MM.1S (cell line): ENCODE data around the gene NSF.

Experiments used
- DNase-seq: peaks from one replicate; pipeline ENCODE4 v3.0.0-alpha.2; 2015
- H2AFZ ChIP-seq: fragments of 300-600 bp; sonication (generic); 2 replicates; pipeline ENCODE4 v1.6.0; 2016; ENCODE audit warnings: antibody characterized with exemption, low read length
- H3F3A ChIP-seq: fragments of 300-600 bp; sonication (generic); 2 replicates; pipeline ENCODE4 v1.6.1; 2016; ENCODE audit warnings: mild to moderate bottlenecking, antibody characterized with exemption, low read length, moderate library complexity, mixed read lengths; ENCODE audit not compliant: insufficient read depth
- H3K27ac ChIP-seq: fragments of 300-600 bp; sonication (generic); 2 replicates; pipeline ENCODE4 v1.5.1; 2016; ENCODE audit warnings: mild to moderate bottlenecking, low read length
- H3K27me3 ChIP-seq: fragments of 300-600 bp; sonication (generic); replicated peaks from 2 replicates; pipeline ENCODE4 v1.6.0; 2016; ENCODE audit warnings: low read length; ENCODE audit not compliant: insufficient read depth
- H3K36me3 ChIP-seq: fragments of 300-600 bp; sonication (generic); replicated peaks from 2 replicates; pipeline ENCODE4 v1.6.1; 2016; ENCODE audit warnings: mild to moderate bottlenecking, low read length, mixed read lengths; ENCODE audit not compliant: insufficient read depth
- H3K4me1 ChIP-seq: fragments of 300-600 bp; sonication (generic); 2 replicates; pipeline ENCODE4 v1.6.1; 2016; ENCODE audit warnings: low read length, mixed read lengths
- H3K4me2 ChIP-seq: fragments of 300-600 bp; sonication (generic); 2 replicates; pipeline ENCODE4 v1.6.0; 2016; ENCODE audit warnings: low read depth, low read length
- H3K4me3 ChIP-seq: fragments of 300-600 bp; sonication (generic); 2 replicates; pipeline ENCODE4 v1.5.1; 2016; ENCODE audit warnings: low read length, mixed read lengths
- H3K79me2 ChIP-seq: fragments of 300-600 bp; sonication (generic); 2 replicates; pipeline ENCODE4 v1.6.1; 2016; ENCODE audit warnings: mixed run types, low read length, mixed read lengths
- H3K9ac ChIP-seq: fragments of 300-600 bp; sonication (generic); 2 replicates; pipeline ENCODE4 v1.6.1; 2016; ENCODE audit warnings: low read length, mixed read lengths
- H3K9me2 ChIP-seq: fragments of 300-600 bp; sonication (generic); replicated peaks from 2 replicates; pipeline ENCODE4 v1.6.1; 2016; ENCODE audit warnings: mild to moderate bottlenecking, low read length, mixed read lengths; ENCODE audit not compliant: insufficient read depth
- H3K9me3 ChIP-seq: fragments of 300-600 bp; sonication (generic); replicated peaks from 2 replicates; pipeline ENCODE4 v1.6.1; 2016; ENCODE audit warnings: mild to moderate bottlenecking, low read length, mixed read lengths; ENCODE audit not compliant: insufficient read depth
- H4K20me1 ChIP-seq: fragments of 300-600 bp; sonication (generic); 2 replicates; pipeline ENCODE4 v1.6.1; 2016; ENCODE audit warnings: mild to moderate bottlenecking, low read length, moderate library complexity, mixed read lengths; ENCODE audit not compliant: insufficient read depth
- EZH2 ChIP-seq: fragments of 300-600 bp; sonication (generic); optimal IDR thresholded peaks from 2 replicates; pipeline ENCODE3; 2017; ENCODE audit warnings: low read depth, mild to moderate bottlenecking, antibody characterized with exemption, low read length, mixed read lengths
- EZH2phosphoT487 ChIP-seq: fragments of 300-600 bp; sonication (generic); IDR thresholded peaks from 2 replicates; pipeline ENCODE4 v1.6.1; 2018; ENCODE audit warnings: antibody characterized with exemption, low read length
- TF ChIP-seq, protein P1 (sequence below): fragments of 300-600 bp; sonication (generic); IDR thresholded peaks from 2 replicates; pipeline ENCODE4 v1.5.1; 2016; ENCODE audit warnings: antibody characterized with exemption, low read length, mixed read lengths

Gene NSF

GRCh38 chr17:46795379-46795952, 205.0 kb downstream of the NSF start:
- Histone ChIP-seq H3K9me2 (no peaks in the 10 kb centered on the region), H3K27ac (no peak overlapping the region), H2AFZ (no peak overlapping the region), H3K4me1 (no peaks in the 10 kb centered on the region), H3K4me3 (no peak overlapping the region), H3K36me3 (no peaks in the 10 kb centered on the region), H3F3A (no peaks in the 10 kb centered on the region), H4K20me1 (no peaks in the 10 kb centered on the region), H3K9me3 (no peaks in the 10 kb centered on the region), H3K4me2 (no peak overlapping the region), H3K9ac (no peak overlapping the region), H3K27me3 (peaks cover 39% of the 10 kb centered on the region), H3K79me2 (no peaks in the 10 kb centered on the region)
- no peak for DNase-seq
- TF ChIP-seq EZH2phosphoT487 = no peak
- TF ChIP-seq EZH2 = no peak
- TF ChIP-seq, protein P1, sequence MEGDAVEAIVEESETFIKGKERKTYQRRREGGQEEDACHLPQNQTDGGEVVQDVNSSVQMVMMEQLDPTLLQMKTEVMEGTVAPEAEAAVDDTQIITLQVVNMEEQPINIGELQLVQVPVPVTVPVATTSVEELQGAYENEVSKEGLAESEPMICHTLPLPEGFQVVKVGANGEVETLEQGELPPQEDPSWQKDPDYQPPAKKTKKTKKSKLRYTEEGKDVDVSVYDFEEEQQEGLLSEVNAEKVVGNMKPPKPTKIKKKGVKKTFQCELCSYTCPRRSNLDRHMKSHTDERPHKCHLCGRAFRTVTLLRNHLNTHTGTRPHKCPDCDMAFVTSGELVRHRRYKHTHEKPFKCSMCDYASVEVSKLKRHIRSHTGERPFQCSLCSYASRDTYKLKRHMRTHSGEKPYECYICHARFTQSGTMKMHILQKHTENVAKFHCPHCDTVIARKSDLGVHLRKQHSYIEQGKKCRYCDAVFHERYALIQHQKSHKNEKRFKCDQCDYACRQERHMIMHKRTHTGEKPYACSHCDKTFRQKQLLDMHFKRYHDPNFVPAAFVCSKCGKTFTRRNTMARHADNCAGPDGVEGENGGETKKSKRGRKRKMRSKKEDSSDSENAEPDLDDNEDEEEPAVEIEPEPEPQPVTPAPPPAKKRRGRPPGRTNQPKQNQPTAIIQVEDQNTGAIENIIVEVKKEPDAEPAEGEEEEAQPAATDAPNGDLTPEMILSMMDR = no peak

DNA sequence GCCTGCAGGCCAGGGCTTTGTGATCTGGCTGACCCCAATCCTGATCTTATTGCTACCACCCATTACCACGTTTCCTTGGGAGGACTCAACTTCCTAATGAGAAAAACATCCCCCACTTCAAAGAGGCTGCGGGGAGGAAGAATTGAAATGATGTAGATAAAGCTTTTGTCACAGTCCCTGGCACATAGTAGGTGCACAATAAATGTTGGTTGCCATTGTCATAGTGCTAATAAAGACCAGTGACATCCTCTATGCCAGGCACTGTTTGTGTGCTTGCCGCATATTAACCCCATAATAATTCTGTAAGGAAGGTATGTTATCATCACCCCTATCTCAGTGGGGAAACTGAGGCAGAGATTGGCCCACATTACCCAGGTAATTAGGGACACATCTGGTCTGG, 205.6 kb downstream of the NSF start:
- Histone ChIP-seq H3K9ac (no peak overlapping the region), H3F3A (no peaks in the 10 kb centered on the region), H3K4me2 (no peak overlapping the region), H2AFZ (no peak overlapping the region), H3K4me3 (no peak overlapping the region), H3K4me1 (no peaks in the 10 kb centered on the region), H3K9me2 (no peaks in the 10 kb centered on the region), H3K27me3 (peaks cover 39% of the 10 kb centered on the region), H3K27ac (no peak overlapping the region), H3K9me3 (no peaks in the 10 kb centered on the region), H3K36me3 (no peaks in the 10 kb centered on the region), H4K20me1 (no peaks in the 10 kb centered on the region), H3K79me2 (no peaks in the 10 kb centered on the region)
- no peak for DNase-seq
- TF ChIP-seq EZH2 = no peak
- no peak for TF ChIP-seq EZH2phosphoT487
- TF ChIP-seq, protein P1 = no peak

DNA sequence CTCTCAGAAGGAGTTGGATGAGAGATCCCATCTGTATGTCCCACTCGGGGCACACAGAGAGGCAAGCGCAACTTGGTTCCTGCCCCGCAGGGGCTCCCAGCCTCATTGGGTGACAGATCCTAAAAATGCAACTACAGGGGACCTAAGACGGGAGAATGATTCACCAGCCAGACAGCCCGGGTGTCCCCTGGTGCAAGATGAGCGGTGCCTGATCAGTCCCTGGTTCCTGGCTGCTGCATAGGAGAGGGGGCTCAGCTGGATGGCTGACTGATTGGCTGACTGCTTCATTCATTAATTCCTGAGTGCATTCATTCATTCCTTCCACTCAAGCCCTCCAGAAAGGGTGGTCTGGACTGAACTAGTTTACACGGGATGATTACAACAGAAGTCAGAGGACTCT, 206.1 kb downstream of the NSF start:
- Histone ChIP-seq H3K9me3 (no peaks in the 10 kb centered on the region), H3K9me2 (no peaks in the 10 kb centered on the region), H3K27me3 (peaks cover 39% of the 10 kb centered on the region), H4K20me1 (no peaks in the 10 kb centered on the region), H3K4me1 (no peaks in the 10 kb centered on the region), H3F3A (no peaks in the 10 kb centered on the region), H3K4me2 (no peak overlapping the region), H2AFZ (no peak overlapping the region), H3K4me3 (no peak overlapping the region), H3K36me3 (no peaks in the 10 kb centered on the region), H3K27ac (no peak overlapping the region), H3K79me2 (no peaks in the 10 kb centered on the region), H3K9ac (no peak overlapping the region)
- no peak for TF ChIP-seq EZH2phosphoT487
- TF ChIP-seq, protein P1 = no peak
- TF ChIP-seq EZH2 = no peak
- DNase-seq = no peak
